Measurements from ENCODE around the gene SHROOM3.

- TF ChIP-seq CTCF (IDR thresholded peaks at IDR 0.05; ENCODE audit: low read depth, low read length) (no peak), MAX (IDR thresholded peaks at IDR 0.05; ENCODE audit: low read depth, low read length) (no peak), POLR2A (IDR thresholded peaks at IDR 0.05; ENCODE audit: extremely low read depth, insufficient read length) (no peak)
Observed at GRCh38 chr4:76548704-76549103, 113.7 kb downstream of the SHROOM3 start.

Measured in NB4 (cell line).